Activated CD4-positive, alpha-beta memory T cell treated with anti-CD3 and anti-CD28 coated beads, Interleukin-2, amount 10 ng/mL, durations not matched to agents 7 days and 5 days (primary cell): ENCODE measurements around the gene PPP4R4. TPM values are rescaled to one million over a fixed set of nuclear protein-coding genes. Genes with fewer than 3 reads are reported as not detected.

Source experiments
- CTCF ChIA-PET: fragments of 350-600 bp; sonication (Branson Sonifier 250); formaldehyde crosslinking; loops from one replicate; lab custom pipeline; 2021; ENCODE audit warnings: antibody characterized with exemption, inconsistent platforms; lab: Charles Lee
- POLR2A ChIA-PET: fragments of 350-600 bp; sonication (Branson Sonifier 250); formaldehyde crosslinking; loops from one replicate; lab custom pipeline; 2021; ENCODE audit warnings: antibody characterized with exemption; lab: Charles Lee
- DNase-seq: peaks from one replicate; pipeline ENCODE4 v3.0.0-alpha.2; 2020
- H3K27ac Mint-ChIP-seq: one replicate; pipeline ENCODE4 v1.8.0; 2021; ENCODE audit warnings: mild to moderate bottlenecking, mixed read lengths
- H3K27me3 Mint-ChIP-seq: one replicate; pipeline ENCODE4 v1.8.0; 2021; ENCODE audit warnings: mixed read lengths
- H3K36me3 Mint-ChIP-seq: one replicate; pipeline ENCODE4 v1.8.0; 2021; ENCODE audit warnings: low read depth, mixed read lengths
- H3K4me1 Mint-ChIP-seq: one replicate; pipeline ENCODE4 v1.8.0; 2021; ENCODE audit warnings: mixed read lengths
- H3K4me3 Mint-ChIP-seq: one replicate; pipeline ENCODE4 v1.8.0; 2021; ENCODE audit warnings: mild to moderate bottlenecking, mixed read lengths
- H3K9me3 Mint-ChIP-seq: one replicate; pipeline ENCODE4 v1.8.0; 2021; ENCODE audit warnings: mixed read lengths
- total RNA-seq, 2 experiments: library from RNA; stranded (reverse); gene quantifications; one replicate each; pipeline ENCODE4 v1.2.3, GENCODE V29; 2021

The PPP4R4 gene
- total RNA-seq, 2 experiments from 2014 or later: 3.3 to 4.9 TPM

- DNase-seq: no peak
- CTCF ChIA-PET: interaction anchor here (1.3 kb wide), 1 partner anchor 176 kb away, joined by 3 read pairs; no protein-coding TSS in a partner anchor
- no peak overlapping the region for H3K4me3 Mint-ChIP-seq
- peaks cover 12% of the 10 kb centered on the region for H3K9me3 Mint-ChIP-seq
- POLR2A ChIA-PET: no interaction called here
- H3K4me1 Mint-ChIP-seq: no peaks in the 10 kb centered on the region
- H3K27me3 Mint-ChIP-seq: no peaks in the 10 kb centered on the region
- H3K36me3 Mint-ChIP-seq: no peaks in the 10 kb centered on the region
- H3K27ac Mint-ChIP-seq: no peak overlapping the region
Observed at GRCh38 chr14:94309721-94310120, 135.6 kb downstream of the PPP4R4 start.

GRCh38 chr14:94310248-94310647 is 136.1 kb downstream of the PPP4R4 start:
- POLR2A ChIA-PET: no interaction called here
- CTCF ChIA-PET: interaction anchor here (1.3 kb wide), 1 partner anchor 176 kb away, joined by 3 read pairs; no protein-coding TSS in a partner anchor
- H3K27ac Mint-ChIP-seq: no peak overlapping the region
- H3K9me3 Mint-ChIP-seq: peaks cover 12% of the 10 kb centered on the region
- DNase-seq: no peak
- no peaks in the 10 kb centered on the region for H3K27me3 Mint-ChIP-seq
- no peaks in the 10 kb centered on the region for H3K36me3 Mint-ChIP-seq
- H3K4me1 Mint-ChIP-seq: no peaks in the 10 kb centered on the region
- H3K4me3 Mint-ChIP-seq: no peak overlapping the region

DNA sequence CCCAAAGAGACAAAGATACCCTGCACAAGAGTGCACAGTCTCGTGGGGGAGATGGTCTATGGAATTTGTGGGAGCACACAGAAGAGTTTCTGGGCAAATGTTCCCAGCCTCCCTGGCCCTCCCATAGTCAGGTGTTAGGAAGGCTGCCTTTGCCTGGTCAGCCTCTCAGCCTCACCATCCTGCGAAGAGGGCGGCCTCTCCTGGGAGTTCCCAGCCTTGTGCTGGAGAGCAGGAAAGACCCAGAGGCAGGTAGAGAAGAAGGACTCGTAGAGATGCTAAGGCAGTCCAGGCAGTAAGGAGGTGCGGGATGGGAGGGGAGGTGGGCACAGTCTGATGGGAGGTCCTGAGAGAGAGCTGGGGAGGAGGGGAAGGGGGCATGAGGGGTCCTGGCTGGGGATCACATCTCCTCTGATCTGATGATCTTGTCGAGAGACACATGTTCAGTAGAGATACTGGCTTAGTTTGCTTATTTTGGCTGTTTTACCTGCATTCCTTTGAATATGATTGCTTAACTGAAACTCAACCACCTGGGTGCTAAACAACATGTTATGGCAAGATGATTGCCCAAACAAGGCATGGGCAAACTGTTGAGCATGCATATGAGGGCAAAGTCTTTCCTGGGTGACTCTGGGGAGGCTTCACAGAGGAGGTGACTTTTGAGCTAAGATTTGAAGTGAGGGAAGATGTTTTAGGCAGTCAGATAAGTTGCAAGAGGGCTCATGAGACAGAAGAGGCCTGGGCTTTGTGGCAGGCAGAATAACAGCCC is 138.5 kb downstream of the PPP4R4 start:
- H3K4me3 Mint-ChIP-seq: no peak overlapping the region
- POLR2A ChIA-PET: no interaction called here

DNA sequence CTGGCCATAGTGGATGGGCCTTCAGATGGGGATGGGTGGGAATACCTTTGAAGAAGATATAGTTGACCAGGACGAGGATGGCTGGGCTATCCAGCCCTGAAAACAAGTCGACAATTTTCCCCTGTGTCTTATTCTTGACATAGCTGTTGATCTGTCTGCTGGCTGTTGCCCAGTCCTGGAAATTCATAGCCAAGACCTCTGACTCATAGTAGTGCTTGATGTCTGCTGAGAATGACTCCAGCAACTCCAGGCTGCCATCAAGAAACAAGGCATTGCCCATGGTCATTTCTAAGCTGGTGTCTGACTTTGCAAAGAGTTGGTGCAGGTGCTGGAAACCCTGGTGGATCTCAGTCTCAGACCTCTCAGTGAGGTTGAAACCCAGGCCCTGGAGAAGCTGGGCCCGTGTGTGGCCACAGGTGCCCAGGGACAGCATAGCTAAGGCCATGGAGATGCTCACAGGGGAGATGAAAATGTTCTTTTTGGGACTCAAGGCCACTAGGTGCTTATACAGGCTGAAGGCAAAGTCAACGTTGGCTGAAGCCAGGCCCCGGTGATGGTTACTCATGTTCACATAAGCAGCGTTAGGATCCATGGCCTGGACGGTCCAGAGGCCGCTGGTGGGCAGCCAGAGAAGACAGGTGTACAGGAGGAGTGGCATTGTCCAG is 140.0 kb downstream of the PPP4R4 start:
- Mint-ChIP-seq H3K27ac (no peak overlapping the region), H3K27me3 (peaks cover 2% of the 10 kb centered on the region), H3K36me3 (no peaks in the 10 kb centered on the region), H3K9me3 (no peaks in the 10 kb centered on the region), H3K4me3 (no peak overlapping the region), H3K4me1 (no peaks in the 10 kb centered on the region)
- POLR2A ChIA-PET: no interaction called here
- DNase-seq: no peak
- CTCF ChIA-PET: no interaction called here

More for the DNA sequence above, 138.5 kb downstream of the PPP4R4 start:
- H3K27me3 Mint-ChIP-seq: no peaks in the 10 kb centered on the region
- no peaks in the 10 kb centered on the region for H3K4me1 Mint-ChIP-seq
- no peak for DNase-seq
- no peaks in the 10 kb centered on the region for H3K36me3 Mint-ChIP-seq
- CTCF ChIA-PET: no interaction called here
- no peak overlapping the region for H3K27ac Mint-ChIP-seq
- H3K9me3 Mint-ChIP-seq: peaks cover 9% of the 10 kb centered on the region

- Mint-ChIP-seq H3K9me3 (no peaks in the 10 kb centered on the region), H3K4me3 (no peak overlapping the region), H3K27ac (no peak overlapping the region), H3K36me3 (no peaks in the 10 kb centered on the region), H3K27me3 (peaks cover 2% of the 10 kb centered on the region), H3K4me1 (no peaks in the 10 kb centered on the region)
- POLR2A ChIA-PET: no interaction called here
- no peak for DNase-seq
- CTCF ChIA-PET: no interaction called here
Observed at GRCh38 chr14:94314890-94315289, 140.8 kb downstream of the PPP4R4 start.

DNA sequence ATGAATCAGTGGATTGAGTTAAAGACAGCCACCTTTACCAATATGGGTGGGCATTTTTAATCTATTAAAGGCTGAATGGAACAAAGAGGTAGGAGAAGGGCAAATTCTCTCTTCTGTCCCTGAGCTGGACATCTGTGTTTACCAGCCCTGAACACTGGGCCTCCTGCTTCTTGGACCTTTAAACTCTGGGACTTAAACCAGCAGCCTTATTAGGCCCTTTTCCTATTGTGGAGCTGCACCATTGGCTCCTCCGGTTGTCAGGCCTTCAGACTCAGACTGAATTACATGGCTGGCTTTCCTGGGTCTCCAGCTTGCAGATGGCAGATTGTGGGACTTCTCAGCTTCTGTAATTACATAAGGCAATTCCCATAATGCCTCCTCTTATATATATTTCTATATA is 142.6 kb downstream of the PPP4R4 start:
- H3K4me3 Mint-ChIP-seq: no peak overlapping the region
- H3K4me1 Mint-ChIP-seq: no peaks in the 10 kb centered on the region
- no peaks in the 10 kb centered on the region for H3K36me3 Mint-ChIP-seq
- ChIA-PET CTCF (no interaction called here), POLR2A (no interaction called here)
- H3K27me3 Mint-ChIP-seq: peaks cover 2% of the 10 kb centered on the region
- H3K27ac Mint-ChIP-seq: no peak overlapping the region
- DNase-seq: no peak
- H3K9me3 Mint-ChIP-seq: no peaks in the 10 kb centered on the region

GRCh38 chr14:94317259-94317658 is 143.1 kb downstream of the PPP4R4 start:
- Mint-ChIP-seq H3K36me3 (no peaks in the 10 kb centered on the region), H3K4me3 (no peak overlapping the region), H3K27me3 (peaks cover 2% of the 10 kb centered on the region), H3K9me3 (no peaks in the 10 kb centered on the region), H3K4me1 (no peaks in the 10 kb centered on the region), H3K27ac (no peak overlapping the region)
- DNase-seq: no peak
- ChIA-PET CTCF (no interaction called here), POLR2A (no interaction called here)

GRCh38 chr14:94320243-94320642 is 146.1 kb downstream of the PPP4R4 start:
- H3K4me3 Mint-ChIP-seq: no peak overlapping the region
- H3K9me3 Mint-ChIP-seq: no peaks in the 10 kb centered on the region
- no peaks in the 10 kb centered on the region for H3K36me3 Mint-ChIP-seq
- H3K27me3 Mint-ChIP-seq: peaks cover 2% of the 10 kb centered on the region
- H3K27ac Mint-ChIP-seq: no peak overlapping the region
- no peaks in the 10 kb centered on the region for H3K4me1 Mint-ChIP-seq
- DNase-seq: no peak
- ChIA-PET CTCF (no interaction called here), POLR2A (no interaction called here)

GRCh38 chr14:94321421-94322271 is 147.5 kb downstream of the PPP4R4 start:
- no peaks in the 10 kb centered on the region for H3K9me3 Mint-ChIP-seq
- no peak overlapping the region for H3K4me3 Mint-ChIP-seq
- DNase-seq: no peak
- H3K4me1 Mint-ChIP-seq: no peaks in the 10 kb centered on the region
- ChIA-PET CTCF (no interaction called here), POLR2A (no interaction called here)
- no peaks in the 10 kb centered on the region for H3K36me3 Mint-ChIP-seq
- peaks cover 2% of the 10 kb centered on the region for H3K27me3 Mint-ChIP-seq
- no peak overlapping the region for H3K27ac Mint-ChIP-seq

GRCh38 chr14:94322648-94323570 is 148.8 kb downstream of the PPP4R4 start, which contains the start of gene SERPINA6:
Gene SERPINA6 (minus strand): TSS chr14:94323336. CDS start chr14:94314648, 8,688 bp downstream.
- H3K27me3 Mint-ChIP-seq: peaks cover 2% of the 10 kb centered on the region
- CTCF ChIA-PET: no interaction called here
- H3K9me3 Mint-ChIP-seq: no peaks in the 10 kb centered on the region
- DNase-seq: no peak
- H3K4me1 Mint-ChIP-seq: no peaks in the 10 kb centered on the region
- no peaks in the 10 kb centered on the region for H3K36me3 Mint-ChIP-seq
- POLR2A ChIA-PET: no interaction called here
- H3K27ac Mint-ChIP-seq: no peak within 1 kb of the TSS
- H3K4me3 Mint-ChIP-seq: no peak within 1 kb of the TSS

DNA sequence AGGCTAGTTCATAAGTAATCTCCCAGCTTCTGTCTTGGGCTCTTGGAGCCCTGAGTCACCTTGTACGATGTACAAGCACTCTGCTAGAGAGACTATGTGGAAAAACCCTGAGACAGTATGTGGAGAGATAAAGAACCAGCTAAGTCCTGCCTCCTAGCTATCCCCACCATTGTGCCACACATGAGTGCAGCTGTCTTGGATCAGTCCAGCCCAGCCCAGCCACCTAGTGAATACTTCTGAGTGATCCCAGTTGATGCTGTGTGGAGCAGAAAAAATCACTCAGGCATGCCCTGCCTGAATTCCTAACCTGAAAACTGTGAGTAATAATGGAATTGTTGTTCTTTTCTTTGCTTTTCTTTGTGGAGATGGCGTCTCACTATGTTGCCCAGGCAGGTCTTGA is 154.1 kb downstream of the PPP4R4 start:
- H3K27me3 Mint-ChIP-seq: no peaks in the 10 kb centered on the region
- no peaks in the 10 kb centered on the region for H3K9me3 Mint-ChIP-seq
- CTCF ChIA-PET: no interaction called here
- no peak overlapping the region for H3K27ac Mint-ChIP-seq
- no peak for DNase-seq
- H3K4me1 Mint-ChIP-seq: no peaks in the 10 kb centered on the region
- POLR2A ChIA-PET: no interaction called here
- H3K4me3 Mint-ChIP-seq: no peak overlapping the region
- H3K36me3 Mint-ChIP-seq: no peaks in the 10 kb centered on the region
